ENCODE data around the gene DTX3. TPM values are rescaled to one million over a fixed set of nuclear protein-coding genes. Genes with fewer than 3 reads are reported as not detected.
A peak's percentile ranks its signal among the peaks of the same experiment; 100 is the strongest.

DTX3 gene
- total RNA-seq, 4 donors from 2014 or later = 34.6 to 70.2 (median 53.2) TPM

DNA sequence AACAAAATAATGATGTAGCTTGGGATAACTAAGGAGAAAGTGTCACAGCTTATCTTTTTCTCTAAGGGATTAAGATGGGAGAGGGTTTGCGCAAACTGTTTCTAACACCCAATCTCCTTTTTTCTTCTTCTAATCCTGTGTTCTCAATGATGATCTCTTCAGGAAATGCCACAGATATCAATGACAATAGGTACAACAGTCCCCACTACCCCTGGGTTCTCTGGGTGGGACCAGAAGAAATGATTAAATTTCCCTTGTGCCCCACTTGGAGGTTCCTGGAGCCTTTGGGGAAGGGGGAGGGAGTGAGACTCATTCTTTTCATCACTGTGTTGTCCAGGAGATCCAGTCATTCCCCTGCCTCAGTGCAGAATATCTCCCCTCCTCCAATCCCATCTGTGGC lies 22.2 kb upstream of the DTX3 start:
- H3K36me3 ChIP-seq = peaks cover 0 to 20% of the 10 kb centered on the region in 2 donors
- H3K4me1 ChIP-seq = no peaks in the 10 kb centered on the region
- no peak overlapping the region for H3K4me3 ChIP-seq
- ATAC-seq = no peak
- no peak for TF ChIP-seq EP300 (IDR thresholded peaks at IDR 0.05)
- TF ChIP-seq, protein P1, sequence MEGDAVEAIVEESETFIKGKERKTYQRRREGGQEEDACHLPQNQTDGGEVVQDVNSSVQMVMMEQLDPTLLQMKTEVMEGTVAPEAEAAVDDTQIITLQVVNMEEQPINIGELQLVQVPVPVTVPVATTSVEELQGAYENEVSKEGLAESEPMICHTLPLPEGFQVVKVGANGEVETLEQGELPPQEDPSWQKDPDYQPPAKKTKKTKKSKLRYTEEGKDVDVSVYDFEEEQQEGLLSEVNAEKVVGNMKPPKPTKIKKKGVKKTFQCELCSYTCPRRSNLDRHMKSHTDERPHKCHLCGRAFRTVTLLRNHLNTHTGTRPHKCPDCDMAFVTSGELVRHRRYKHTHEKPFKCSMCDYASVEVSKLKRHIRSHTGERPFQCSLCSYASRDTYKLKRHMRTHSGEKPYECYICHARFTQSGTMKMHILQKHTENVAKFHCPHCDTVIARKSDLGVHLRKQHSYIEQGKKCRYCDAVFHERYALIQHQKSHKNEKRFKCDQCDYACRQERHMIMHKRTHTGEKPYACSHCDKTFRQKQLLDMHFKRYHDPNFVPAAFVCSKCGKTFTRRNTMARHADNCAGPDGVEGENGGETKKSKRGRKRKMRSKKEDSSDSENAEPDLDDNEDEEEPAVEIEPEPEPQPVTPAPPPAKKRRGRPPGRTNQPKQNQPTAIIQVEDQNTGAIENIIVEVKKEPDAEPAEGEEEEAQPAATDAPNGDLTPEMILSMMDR (IDR thresholded peaks at IDR 0.05) = no peak
- TF ChIP-seq POLR2AphosphoS5 (IDR thresholded peaks at IDR 0.05) = no peak
- TF ChIP-seq POLR2A (IDR thresholded peaks at IDR 0.05) = no peak
- no peak overlapping the region for H3K27ac ChIP-seq
- no peaks in the 10 kb centered on the region for H3K9me3 ChIP-seq
- no peaks in the 10 kb centered on the region for H3K27me3 ChIP-seq
- 100% methylated on average over 1 of the region's 1 CpG; no CpG with 5 or more reads in 1 of the 2 donors for WGBS, 2 donors (ENCODE audit: low coverage in 1 of 2)

DNA sequence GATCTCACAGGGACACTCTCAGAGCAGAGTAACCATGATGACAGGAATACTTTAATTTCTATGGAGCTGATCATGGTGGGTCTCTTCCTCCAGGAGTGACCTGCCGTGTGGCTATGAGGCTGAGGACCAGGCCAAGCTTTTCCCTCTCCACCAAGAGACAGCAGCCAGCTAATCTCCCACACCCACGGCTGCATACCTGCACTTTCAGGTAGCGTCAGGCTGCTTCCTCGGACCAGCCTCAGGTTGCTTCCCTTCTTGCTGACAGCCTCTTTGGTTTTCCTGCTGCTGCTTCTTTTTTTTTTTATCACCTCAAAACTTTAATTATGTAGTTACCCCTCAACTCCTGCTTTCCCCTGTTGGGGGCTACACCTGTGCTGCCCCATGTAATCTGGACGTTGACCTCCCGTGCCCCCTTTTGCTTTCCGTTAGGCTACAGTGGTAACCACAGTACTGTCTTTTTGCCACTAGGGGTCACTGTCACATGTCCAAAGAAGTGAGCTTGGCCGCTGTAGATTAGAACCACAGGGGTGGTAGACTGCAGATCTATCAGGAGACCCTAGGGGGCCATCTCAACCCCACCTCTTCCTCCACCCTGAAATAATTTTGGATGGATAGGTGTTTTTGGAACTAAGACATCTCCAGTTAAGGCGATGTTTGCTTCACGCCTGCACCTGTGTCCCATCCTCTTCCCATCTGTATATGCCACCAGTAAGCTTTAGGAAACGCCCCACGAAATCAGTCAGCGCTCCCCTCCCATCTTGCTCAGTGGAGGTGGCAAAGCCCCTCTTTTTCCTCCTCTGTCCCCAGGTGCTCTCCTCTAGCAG lies 21.4 kb upstream of the DTX3 start:
- WGBS, 2 donors (ENCODE audit: low coverage in 1 of 2) = 39 to 44% methylated on average over 9 to 10 of the region's 13 CpGs

DNA sequence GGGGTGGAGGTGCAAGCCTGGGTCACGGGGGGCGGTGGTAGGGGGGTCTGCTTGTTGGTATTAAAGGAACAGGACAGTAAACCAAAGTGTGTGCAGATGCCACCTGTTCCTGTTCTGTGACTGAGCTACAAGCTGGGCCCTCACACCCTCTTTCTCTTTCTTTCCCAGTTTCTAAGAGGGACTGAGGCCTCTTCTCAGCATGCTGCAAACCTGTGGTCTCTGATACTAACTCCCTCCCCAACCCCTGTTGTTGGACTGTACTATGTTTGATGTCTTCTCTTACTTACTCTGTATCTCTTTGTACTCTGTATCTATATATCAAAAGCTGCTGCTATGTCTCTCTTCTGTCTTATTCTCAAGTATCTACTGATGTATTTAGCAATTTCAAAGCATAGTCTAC lies 20.6 kb upstream of the DTX3 start:
- Histone ChIP-seq H3K9me3 (no peaks in the 10 kb centered on the region), H3K27me3 (no peaks in the 10 kb centered on the region), H3K4me3 (no peak overlapping the region), H3K36me3 (peaks cover 0 to 10% of the 10 kb centered on the region in 2 donors), H3K27ac (no peak overlapping the region), H3K4me1 (no peaks in the 10 kb centered on the region)
- TF ChIP-seq, protein P1 (IDR thresholded peaks at IDR 0.05) = no peak
- TF ChIP-seq POLR2A (IDR thresholded peaks at IDR 0.05) (no peak), EP300 (IDR thresholded peaks at IDR 0.05) (no peak), POLR2AphosphoS5 (IDR thresholded peaks at IDR 0.05) (no peak)
- 100% methylated on average over 1 of the region's 2 CpGs; no CpG with 5 or more reads in 1 of the 2 donors for WGBS, 2 donors (ENCODE audit: low coverage in 1 of 2)
- ATAC-seq = no peak

More for the DNA sequence above, 21.4 kb upstream of the DTX3 start:
- H3K27ac ChIP-seq = no peak overlapping the region
- ATAC-seq = peak; percentile 88
- H3K9me3 ChIP-seq = no peaks in the 10 kb centered on the region
- H3K4me3 ChIP-seq = no peak overlapping the region
- no peaks in the 10 kb centered on the region for H3K4me1 ChIP-seq
- H3K36me3 ChIP-seq = peaks cover 0 to 12% of the 10 kb centered on the region in 2 donors
- H3K27me3 ChIP-seq = no peaks in the 10 kb centered on the region
- TF ChIP-seq, protein P1 (IDR thresholded peaks at IDR 0.05) = peak; percentile 94 to 98 (median 96)
- TF ChIP-seq POLR2A (IDR thresholded peaks at IDR 0.05) (no peak), EP300 (IDR thresholded peaks at IDR 0.05) (no peak)

DNA sequence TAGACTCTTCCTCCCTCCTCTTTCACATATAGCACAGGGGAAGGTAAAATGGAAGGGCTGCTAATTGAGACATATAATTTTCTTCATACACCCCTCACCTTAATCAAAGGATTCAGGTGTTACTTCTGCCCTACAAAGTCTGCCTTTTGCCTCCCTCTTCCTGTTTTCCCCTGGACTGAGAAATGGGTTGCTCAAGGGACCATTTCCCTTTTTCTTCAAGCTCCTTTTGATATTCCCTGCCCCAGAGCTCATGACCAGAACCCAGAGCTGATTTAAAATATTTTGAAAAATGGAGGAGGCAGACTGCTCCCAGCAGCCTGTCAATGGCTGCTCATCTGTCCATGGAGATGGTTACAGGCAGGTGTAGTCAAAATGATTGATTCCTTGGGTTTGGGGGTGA lies 19.9 kb upstream of the DTX3 start:
- H3K36me3 ChIP-seq = peaks cover 0 to 10% of the 10 kb centered on the region in 2 donors
- H3K9me3 ChIP-seq = no peaks in the 10 kb centered on the region
- TF ChIP-seq, protein P1 (IDR thresholded peaks at IDR 0.05) = no peak
- TF ChIP-seq POLR2AphosphoS5 (IDR thresholded peaks at IDR 0.05) = no peak
- TF ChIP-seq POLR2A (IDR thresholded peaks at IDR 0.05) = no peak
- TF ChIP-seq EP300 (IDR thresholded peaks at IDR 0.05) = no peak
- no peaks in the 10 kb centered on the region for H3K27me3 ChIP-seq
- no peak overlapping the region for H3K27ac ChIP-seq
- H3K4me3 ChIP-seq = no peak overlapping the region
- no peak for ATAC-seq
- H3K4me1 ChIP-seq = no peaks in the 10 kb centered on the region

DNA sequence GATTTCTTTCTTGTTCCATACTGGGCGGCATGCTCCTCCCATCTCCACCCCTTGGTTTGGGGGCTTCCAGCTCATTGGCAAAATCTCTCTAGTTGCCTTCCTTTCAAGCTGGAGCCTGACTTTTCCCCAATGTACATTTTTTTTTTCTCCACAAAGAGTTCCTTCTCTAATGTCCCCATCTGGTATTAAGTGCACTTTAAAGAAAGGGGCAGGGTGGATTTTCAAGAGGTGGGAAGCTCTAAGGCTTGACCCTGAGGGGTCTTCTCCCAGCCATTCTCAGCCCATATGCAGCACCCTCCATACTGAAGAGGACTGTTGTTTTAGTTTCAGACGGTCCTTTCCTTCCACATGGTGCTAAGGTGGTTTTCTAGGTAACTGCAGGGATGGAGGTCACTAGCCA lies 19.5 kb upstream of the DTX3 start:
- H3K27me3 ChIP-seq = no peaks in the 10 kb centered on the region
- no peak for ATAC-seq
- no peak overlapping the region for H3K4me3 ChIP-seq
- H3K9me3 ChIP-seq = no peaks in the 10 kb centered on the region
- H3K27ac ChIP-seq = no peak overlapping the region
- 80% methylated on average over 1 of the region's 2 CpGs; no CpG with 5 or more reads in 1 of the 2 donors for WGBS, 2 donors (ENCODE audit: low coverage in 1 of 2)
- peaks cover 0 to 10% of the 10 kb centered on the region in 2 donors for H3K36me3 ChIP-seq
- peaks cover 0 to under 1% (median 0%) of the 10 kb centered on the region in 3 donors for H3K4me1 ChIP-seq
- TF ChIP-seq EP300 (IDR thresholded peaks at IDR 0.05) = no peak
- no peak for TF ChIP-seq POLR2AphosphoS5 (IDR thresholded peaks at IDR 0.05)
- TF ChIP-seq, protein P1 (IDR thresholded peaks at IDR 0.05) = no peak
- TF ChIP-seq POLR2A (IDR thresholded peaks at IDR 0.05) = no peak
